Measurements from ENCODE around the gene TTLL5.

GRCh38 chr14:75915045-75915444 is 254.0 kb downstream of the TTLL5 start:
- no peak for TF ChIP-seq CTCF (conservative IDR thresholded peaks at IDR 0.05 in 1 of 2, IDR thresholded peaks at IDR 0.05 in 1 of 2; ENCODE audit: low read depth in 1 of 2, low read length in 2 of 2)
- no peak for TF ChIP-seq EZH2 (IDR thresholded peaks at IDR 0.05; ENCODE audit: low read length, missing control alignments)
